AG20443 (cell line): ENCODE data around the gene MINDY3.
A peak's percentile ranks its signal among the peaks of the same experiment; 100 is the strongest.
"Not testable (repeated sequence)": the region's sequence is repeated elsewhere in the genome, so short reads cannot be mapped to it uniquely, and the experiment has no call there.

Experiments used
- DNase-seq: peaks from one replicate; pipeline ENCODE4 v3.0.0; 2012; ENCODE audit warnings: low spot score, mixed read lengths

The MINDY3 gene

DNA sequence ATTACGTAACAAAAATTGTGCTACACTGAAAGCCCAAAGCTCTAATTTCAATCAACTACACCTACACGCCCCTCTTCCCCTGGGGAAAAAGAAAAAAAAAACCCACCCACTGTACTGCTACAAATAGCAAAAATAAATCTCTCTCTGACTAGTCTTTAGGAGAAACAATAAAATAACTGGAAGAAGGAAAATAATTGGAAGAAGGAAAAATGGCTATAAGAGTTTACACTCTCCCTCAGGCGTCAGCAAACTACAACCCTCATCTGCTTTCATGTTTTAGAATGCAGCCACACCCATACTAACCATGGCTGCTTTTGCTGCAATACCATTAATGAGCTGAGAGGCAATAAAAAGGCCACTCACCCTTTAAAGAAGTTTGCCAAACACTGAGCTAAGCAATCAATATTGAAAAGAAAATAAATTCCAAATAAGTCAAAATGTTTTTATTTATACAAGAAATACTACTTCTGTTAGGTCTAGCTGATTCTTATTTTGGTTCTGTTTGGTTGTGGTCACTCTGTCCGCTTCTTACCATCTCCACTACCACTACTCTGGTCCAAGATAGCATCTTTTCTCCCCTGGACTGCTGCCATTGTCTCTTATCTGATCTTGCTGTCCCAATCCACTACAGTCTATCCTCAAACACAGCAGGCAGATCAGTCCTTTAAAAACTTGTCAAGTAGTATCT is 3.8 kb downstream of the MINDY3 start:
- DNase-seq, result peak; percentile 57

- DNase-seq, result no peak
Observed at GRCh38 chr10:15853800-15854199, 6.5 kb downstream of the MINDY3 start.

DNA sequence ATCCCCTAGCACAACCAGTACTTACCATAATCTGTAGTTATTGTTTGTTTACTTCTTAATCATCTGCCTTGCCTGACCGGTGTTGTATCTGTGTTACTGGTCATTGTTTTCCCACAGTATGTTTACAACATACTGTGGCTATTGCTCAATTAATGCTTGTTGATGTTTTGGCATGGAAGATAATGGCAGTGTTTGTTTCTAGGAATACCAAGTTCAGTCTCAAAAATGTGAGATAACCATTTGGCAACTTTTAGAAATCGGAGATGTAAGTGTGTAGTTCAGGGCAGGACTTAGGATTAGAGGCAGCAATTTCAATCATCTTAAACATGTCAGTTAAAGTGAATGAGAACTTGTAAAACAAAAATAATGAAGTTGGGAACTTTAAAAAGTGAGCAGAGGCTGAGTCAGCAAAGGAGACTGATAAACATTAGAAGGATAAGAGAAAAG is 8.2 kb downstream of the MINDY3 start:
- no peak for DNase-seq

DNA sequence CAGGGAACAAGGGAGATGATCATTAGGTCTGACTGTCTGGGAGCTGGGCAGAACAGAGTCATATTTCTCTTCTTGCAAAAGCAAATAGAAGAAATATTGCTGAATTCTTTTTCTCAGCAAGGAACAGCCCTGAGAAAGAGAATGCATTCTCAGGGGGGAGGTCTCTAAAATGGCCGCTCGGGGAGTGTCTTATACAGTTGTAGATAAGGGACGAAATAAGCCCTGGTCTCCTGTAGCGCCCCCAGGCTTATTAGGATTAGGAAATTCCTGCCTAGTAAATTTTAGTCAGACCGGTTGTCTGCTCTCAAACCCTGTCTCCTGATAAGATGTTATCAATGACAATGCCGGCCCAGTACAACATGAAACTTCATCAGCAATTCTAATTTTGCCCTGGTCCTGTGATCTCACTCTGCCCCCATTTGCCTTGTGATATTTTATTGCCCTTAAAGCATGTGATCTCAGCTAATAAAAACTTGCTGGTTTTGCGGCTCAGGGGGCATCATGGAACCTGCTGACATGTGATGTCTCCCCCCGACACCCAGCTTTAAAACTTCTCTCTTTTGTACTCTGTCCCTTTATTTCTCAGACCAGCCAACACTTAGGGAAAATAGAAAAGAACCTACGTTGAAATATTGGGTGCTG is 9.8 kb downstream of the MINDY3 start:
- not testable (repeated sequence) for DNase-seq

DNA sequence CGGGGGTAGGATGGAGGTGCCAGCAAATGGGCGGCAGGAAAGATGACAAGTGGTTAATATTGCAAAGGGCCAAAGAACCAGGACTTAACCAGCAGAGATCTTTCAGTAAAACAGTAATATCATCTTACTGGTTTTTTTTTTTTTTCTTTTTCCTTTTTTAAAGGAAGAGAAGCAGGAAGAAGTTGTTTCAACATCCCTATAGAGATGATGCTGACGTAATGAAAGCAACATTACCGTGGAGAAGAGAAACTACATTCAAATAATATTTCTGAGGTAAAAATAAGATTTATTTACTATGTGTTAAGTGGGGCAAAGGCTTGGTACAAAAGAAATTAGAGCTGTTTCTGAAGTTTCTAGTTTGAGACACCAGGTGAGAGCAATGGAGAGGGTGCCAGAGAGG is 11.0 kb downstream of the MINDY3 start:
- DNase-seq, result no peak

GRCh38 chr10:15847481-15847880 is 12.8 kb downstream of the MINDY3 start:
- DNase-seq, result no peak

DNA sequence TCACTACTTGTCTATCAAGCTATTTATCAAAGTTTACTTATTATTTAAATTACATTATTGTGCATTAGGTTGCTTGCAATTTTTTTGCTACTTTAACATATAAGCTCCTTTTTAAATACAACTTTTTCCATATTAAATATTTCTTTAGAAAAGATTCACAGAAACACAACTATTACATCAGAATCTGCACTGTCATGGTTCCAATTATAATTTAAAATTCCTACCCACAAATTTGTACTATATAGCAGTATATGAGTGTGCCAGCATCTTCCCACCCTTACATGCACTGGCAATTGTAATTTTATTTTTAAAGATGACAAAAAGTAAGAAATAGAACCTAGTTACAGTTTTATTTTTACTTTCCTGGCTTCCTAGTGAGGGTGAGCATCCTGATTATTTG is 15.8 kb downstream of the MINDY3 start:
- no peak for DNase-seq

- DNase-seq, result no peak
Observed at GRCh38 chr10:15843695-15844094, 16.6 kb downstream of the MINDY3 start.

DNA sequence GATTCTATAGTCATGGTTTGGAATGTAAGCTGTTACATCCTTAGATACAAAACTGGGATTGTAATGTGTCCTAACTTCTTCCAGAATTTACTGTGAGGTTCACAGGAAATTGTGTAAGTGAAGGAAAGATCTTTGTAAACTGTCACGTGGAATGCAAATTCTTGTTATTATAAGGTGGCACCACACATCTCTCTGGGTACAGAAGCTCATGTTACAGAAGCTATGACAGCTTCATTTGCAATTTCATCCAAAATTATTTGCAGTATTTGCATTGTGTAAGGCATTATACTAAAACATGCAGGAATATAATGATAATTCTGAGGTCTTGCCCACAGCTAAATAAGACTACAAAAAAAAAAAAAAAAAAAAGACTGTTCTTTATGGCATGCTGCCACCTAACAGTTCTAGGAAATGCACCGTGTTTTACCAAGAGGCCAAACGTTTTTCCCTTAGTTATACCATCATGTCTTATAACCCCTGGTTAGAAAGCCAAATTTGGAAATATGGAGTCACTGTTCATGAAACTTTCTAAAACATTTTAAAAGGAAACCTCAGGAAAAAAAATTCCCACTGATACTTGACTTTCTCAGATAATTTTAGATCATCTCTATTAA is 17.6 kb downstream of the MINDY3 start:
- no peak for DNase-seq

DNA sequence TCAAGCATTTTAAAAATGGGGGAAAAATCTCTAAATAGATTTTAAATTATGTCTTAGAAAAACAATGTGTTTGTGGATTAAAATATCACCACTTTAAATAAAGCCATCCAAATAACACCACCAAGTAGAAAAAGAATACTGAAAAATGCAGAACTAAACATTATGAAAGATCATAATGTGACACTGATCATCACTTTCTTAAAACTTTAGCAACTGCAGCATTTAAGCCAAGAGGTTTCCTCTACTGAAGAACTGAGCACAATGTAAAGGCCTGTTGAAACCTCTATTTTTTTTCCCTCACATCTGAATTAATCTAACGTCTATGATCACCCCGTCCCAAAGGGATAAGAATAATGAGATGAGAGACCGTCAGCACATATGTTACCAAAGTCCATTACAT is 18.6 kb downstream of the MINDY3 start:
- no peak for DNase-seq

DNA sequence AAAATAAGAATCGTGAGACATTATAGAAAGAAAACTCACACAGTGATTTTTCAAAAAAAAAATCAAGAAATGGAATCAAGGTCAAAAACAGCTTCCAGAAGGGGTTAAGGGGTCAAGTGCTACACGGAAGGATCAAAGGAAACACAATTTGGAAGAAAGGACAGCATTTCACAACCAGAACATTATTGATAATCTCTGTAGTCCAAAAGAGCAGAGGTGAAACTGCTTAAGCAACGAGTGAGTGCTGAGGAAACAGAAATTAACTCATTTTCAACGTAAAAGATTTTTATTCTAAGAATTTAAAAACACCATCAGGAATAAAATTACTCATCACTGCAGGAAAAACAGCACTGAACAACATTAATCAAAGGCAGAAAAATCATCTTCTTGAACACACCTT is 23.5 kb downstream of the MINDY3 start:
- no peak for DNase-seq

DNA sequence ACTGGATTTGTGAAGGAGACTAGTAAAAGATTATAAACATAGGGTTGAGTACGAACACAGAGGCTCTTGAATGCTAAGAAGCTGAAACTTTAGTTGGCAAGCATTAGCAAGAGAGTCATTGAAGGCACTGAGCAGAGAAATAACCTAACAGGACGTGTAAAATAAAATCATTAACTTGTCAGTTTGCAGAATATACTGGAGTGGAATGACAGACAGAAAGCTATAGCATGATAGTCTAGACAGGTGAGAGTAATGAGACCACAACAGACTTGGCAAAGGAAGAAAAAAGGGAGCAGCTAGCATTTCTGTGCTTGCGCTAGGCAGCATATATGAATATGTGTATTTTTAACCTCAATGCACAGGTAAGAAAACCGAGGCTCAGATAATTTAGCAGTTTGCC is 30.8 kb downstream of the MINDY3 start:
- DNase-seq, result no peak

DNA sequence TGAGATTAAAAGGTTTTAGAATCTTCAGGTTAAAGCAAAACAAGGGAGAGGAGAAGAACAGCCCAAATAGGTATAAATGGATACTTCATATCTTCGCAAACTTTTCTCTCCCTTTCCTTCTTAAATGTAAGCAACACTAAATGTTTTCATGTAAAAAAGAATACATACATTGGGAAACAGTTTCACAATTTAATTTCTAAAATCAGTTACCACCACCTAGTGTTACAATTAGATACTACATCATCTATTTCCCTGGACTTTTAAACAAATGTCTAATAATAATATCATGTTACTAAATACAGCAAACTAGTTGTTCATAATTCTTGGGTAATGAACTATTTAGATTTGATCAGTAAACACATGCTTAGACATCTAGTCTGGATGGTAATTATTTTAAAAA is 35.8 kb downstream of the MINDY3 start:
- peak; percentile 13 for DNase-seq

GRCh38 chr10:15822131-15822530 is 38.2 kb downstream of the MINDY3 start:
- no peak for DNase-seq

- DNase-seq, result peak; percentile 17
Observed at GRCh38 chr10:15821046-15821683, 39.1 kb downstream of the MINDY3 start.

GRCh38 chr10:15817409-15818046 is 42.8 kb downstream of the MINDY3 start:
- DNase-seq, result peak; percentile 17

DNA sequence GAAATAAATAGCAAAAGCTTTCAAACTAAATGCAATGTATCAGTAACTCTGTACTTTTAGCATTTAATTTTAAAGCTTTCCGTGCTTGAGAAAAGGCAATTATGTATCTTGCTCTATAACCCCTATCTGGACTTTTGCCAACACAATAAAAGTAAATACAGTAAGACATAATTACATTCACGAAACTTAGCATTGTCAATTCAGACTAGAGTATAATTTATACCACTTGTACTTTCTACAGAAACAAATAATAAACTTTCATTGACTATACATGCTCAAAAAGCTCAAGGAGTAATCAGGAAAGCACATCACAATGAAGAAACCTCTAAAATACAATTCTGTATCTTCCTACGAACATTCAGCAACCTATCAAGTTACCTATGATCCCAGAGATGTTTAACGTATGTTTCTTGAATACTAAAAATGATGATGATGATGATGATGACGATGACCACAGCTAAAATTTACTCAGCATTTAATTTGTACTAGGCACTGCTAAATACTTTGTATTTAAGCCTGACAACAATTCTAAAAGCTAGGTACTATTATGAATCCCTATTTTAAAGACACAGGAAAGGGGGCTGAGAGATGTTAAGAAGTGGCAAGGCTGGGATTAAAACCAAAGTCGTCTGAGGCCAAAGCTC is 44.9 kb downstream of the MINDY3 start:
- no peak for DNase-seq

- DNase-seq, result no peak
Observed at GRCh38 chr10:15814565-15814964, 45.7 kb downstream of the MINDY3 start.

GRCh38 chr10:15813415-15813814 is 46.9 kb downstream of the MINDY3 start:
- DNase-seq, result no peak

- DNase-seq, result no peak
Observed at GRCh38 chr10:15809450-15809849, 50.9 kb downstream of the MINDY3 start.

GRCh38 chr10:15808204-15808797 is 52.0 kb downstream of the MINDY3 start:
- no peak for DNase-seq
